GM12878 (cell line): ENCODE measurements around the gene C2CD5. TPM values are rescaled to one million over a fixed set of nuclear protein-coding genes. Genes with fewer than 3 reads are reported as not detected.

Experiments
- ATAC-seq: fragments of 200-7000 bp; cut with Tn5 transposase; 3 replicates; pipeline ENCODE4 v1.9.1; 2020; ENCODE audit warnings: mild to moderate bottlenecking, moderate library complexity
- BruUV-seq: library from RNA; stranded (reverse); fragments of 400-500 nt; replicated peaks from 2 replicates; lab custom pipeline; 2021; lab: Mats Ljungman, UMichigan
- CTCF ChIA-PET: fragments of 300-600 bp; sonication (Branson Sonifier 250); formaldehyde crosslinking; extraction: SDS; loops from one replicate; lab custom pipeline; 2021; ENCODE audit warnings: inconsistent platforms; lab: Yijun Ruan, JAX
- POLR2A ChIA-PET: fragments of 350-600 bp; formaldehyde crosslinking; extraction: SDS; loops from one replicate; lab custom pipeline; 2021; ENCODE audit warnings: inconsistent platforms; lab: Charles Lee
- RAD21 ChIA-PET: fragments of 300-600 bp; sonication (Branson Sonifier 250); formaldehyde crosslinking; loops from one replicate; lab custom pipeline; 2023; ENCODE audit warnings: antibody characterized with exemption; ENCODE audit not compliant: unreplicated experiment; lab: Charles Lee
- SMC1A ChIA-PET: fragments of 300-600 bp; sonication (Branson Sonifier 250); formaldehyde crosslinking; loops from one replicate; lab custom pipeline; 2023; ENCODE audit not compliant: unreplicated experiment, uncharacterized antibody; lab: Charles Lee
- DNase-seq: peaks from one replicate; pipeline ENCODE4 v3.0.0-alpha.2; 2011; ENCODE audit warnings: low read depth, low spot score
- FAIRE-seq: peaks from 3 replicates; lab custom pipeline; 2011; peaks lifted over from hg19 to GRCh38; lab: Jason Lieb, UNC
- H2AFZ ChIP-seq: 2 replicates; pipeline ENCODE4 v1.6.0; 2011; ENCODE audit warnings: low read depth, low read length, control low read depth; ENCODE audit not compliant: control insufficient read depth
- H3K27ac ChIP-seq: 2 replicates; pipeline ENCODE4 v1.5.1; 2011; ENCODE audit warnings: control low read depth; ENCODE audit not compliant: control insufficient read depth, insufficient read depth
- H3K27me3 ChIP-seq, 2 experiments: replicated peaks in 1 of 2; 2 replicates each; pipeline versions ENCODE4 v1.6.0 to v1.6.1; 2011; ENCODE audit warnings: low read length in 1 of 2; ENCODE audit not compliant: control insufficient read depth in 2 of 2, insufficient read depth in 2 of 2
- H3K36me3 ChIP-seq, 2 experiments: 2 replicates each; pipeline ENCODE4 v1.5.1; 2011; ENCODE audit warnings: low read length in 1 of 2; ENCODE audit not compliant: control insufficient read depth in 2 of 2, insufficient read depth in 2 of 2
- H3K4me1 ChIP-seq: 2 replicates; pipeline ENCODE4 v1.6.1; 2011; ENCODE audit warnings: mild to moderate bottlenecking, low read length, moderate library complexity, mixed read lengths; ENCODE audit not compliant: control insufficient read depth, insufficient read depth
- H3K4me2 ChIP-seq: 2 replicates; pipeline ENCODE4 v1.6.0; 2011; ENCODE audit warnings: control low read depth; ENCODE audit not compliant: control insufficient read depth, insufficient read depth
- H3K4me3 ChIP-seq: fragments of 200-600 bp; sonication (generic); 2 replicates; pipeline ENCODE4 v1.5.1; 2016
- H3K79me2 ChIP-seq: 2 replicates; pipeline ENCODE4 v1.6.0; 2011; ENCODE audit warnings: low read length; ENCODE audit not compliant: control insufficient read depth, insufficient read depth
- H3K9ac ChIP-seq: 2 replicates; pipeline ENCODE4 v1.8.0; 2011; ENCODE audit warnings: low read length, control low read depth, mixed read lengths; ENCODE audit not compliant: control insufficient read depth, insufficient read depth
- H3K9me3 ChIP-seq: replicated peaks from 3 replicates; pipeline ENCODE4 v1.5.1; 2011; ENCODE audit warnings: mild to moderate bottlenecking, low read length; ENCODE audit not compliant: control insufficient read depth, insufficient read depth
- H4K20me1 ChIP-seq: 2 replicates; pipeline ENCODE4 v1.6.0; 2011; ENCODE audit not compliant: control insufficient read depth, insufficient read depth
- CBX3 ChIP-seq: fragments of 200-600 bp; sonication (generic); IDR thresholded peaks from 2 replicates; pipeline ENCODE4 v1.6.1; 2016; ENCODE audit warnings: low read depth, borderline replicate concordance
- EED ChIP-seq: sonication (generic); IDR thresholded peaks from 2 replicates; pipeline ENCODE4 v1.6.1; 2016; ENCODE audit warnings: antibody characterized with exemption, low read depth
- ETV6 ChIP-seq, 2 experiments: fragments of 450-650 bp in 1 of 2; IDR thresholded peaks in 1 of 2; conservative IDR thresholded peaks in 1 of 2; 2 replicates each; pipeline ENCODE4 v1.6.1; 2014; ENCODE audit warnings: antibody characterized with exemption in 1 of 2, borderline replicate concordance in 1 of 2, low read depth in 1 of 2, mild to moderate bottlenecking in 1 of 2, moderate library complexity in 1 of 2
- MAX ChIP-seq: IDR thresholded peaks from 2 replicates; pipeline ENCODE4 v1.6.1; 2012; ENCODE audit warnings: low read depth, low read length, improper control_type of control experiment
- MEF2A ChIP-seq: IDR thresholded peaks from 2 replicates; pipeline ENCODE4 v1.6.1; 2011; ENCODE audit warnings: low read depth, mild to moderate bottlenecking, low read length, moderate library complexity; ENCODE audit not compliant: insufficient read depth
- MTA2 ChIP-seq: fragments of 450-650 bp; IDR thresholded peaks from 2 replicates; pipeline ENCODE4 v1.6.1; 2016; ENCODE audit warnings: low read depth, mild to moderate bottlenecking, moderate library complexity
- MYB ChIP-seq: fragments of 150-350 bp; IDR thresholded peaks from 2 replicates; pipeline ENCODE4 v1.6.1; 2014; ENCODE audit warnings: mild to moderate bottlenecking, low read depth, low read length, borderline replicate concordance
- NFIC ChIP-seq: IDR thresholded peaks from 2 replicates; pipeline ENCODE4 v1.6.1; 2012; ENCODE audit warnings: low read depth, mild to moderate bottlenecking, inconsistent platforms, low read length, moderate library complexity
- NR2C1 ChIP-seq: fragments of 450-650 bp; IDR thresholded peaks from 2 replicates; pipeline ENCODE4 v1.6.1; 2017; ENCODE audit warnings: antibody characterized with exemption, mild to moderate bottlenecking, moderate library complexity
- NRF1 ChIP-seq: conservative IDR thresholded peaks from 2 replicates; pipeline ENCODE4 v1.6.1; 2011; ENCODE audit warnings: mild to moderate bottlenecking, low read depth, low read length, improper control_type of control experiment
- RCOR1 ChIP-seq: conservative IDR thresholded peaks from 2 replicates; pipeline ENCODE4 v1.6.1; 2012; ENCODE audit warnings: low read depth, low read length, improper control_type of control experiment
- SREBF2 ChIP-seq: IDR thresholded peaks from 2 replicates; pipeline ENCODE4 v1.6.1; 2012; ENCODE audit warnings: mild to moderate bottlenecking, low read length
- TAF1 ChIP-seq: IDR thresholded peaks from 2 replicates; pipeline ENCODE4 v1.6.1; 2011; ENCODE audit warnings: mild to moderate bottlenecking, low read depth, low read length, borderline replicate concordance
- ZNF24 ChIP-seq: fragments of 450-650 bp; IDR thresholded peaks from 2 replicates; pipeline ENCODE4 v1.6.1; 2017; ENCODE audit warnings: antibody characterized with exemption, mild to moderate bottlenecking
- WGBS: methylation state at CpG from one replicate; pipeline ENCODE4 v1.1.6; 2016; ENCODE audit warnings: low lambda C conversion rate; ENCODE audit not compliant: insufficient replicate concordance, insufficient coverage; ENCODE audit errors: missing lambda C conversion rate; 5-methylcytosine and 5-hydroxymethylcytosine counted together
- in situ Hi-C: fragments of 300-500 bp; cut with MboI; formaldehyde crosslinking; loops from 9 replicates; pipeline ENCODE4 v1.14.3; 2018; ENCODE audit warnings: mixed read lengths
- intact Hi-C: fragments of 100-400 bp; cut with micrococcal nuclease; formaldehyde crosslinking; loops from one replicate; pipeline ENCODE4 v1.14.2; 2022; ENCODE audit not compliant: unreplicated experiment
- polyA plus RNA-seq, 11 experiments: library from polyadenylated mRNA; depleted of rRNA in 4 of 11; unstranded in 6 of 11; stranded (reverse) in 5 of 11; fragments of >200 nt; fragmentation: Nextera tagmentation in 4 of 11; fragmentation: Illumina TruSeq in 1 of 11; extraction: Ambion mirVana in 4 of 11; extraction: Trizol in 1 of 11; gene quantifications; 1 replicate in 1 of 11; 2 replicates in 10 of 11; pipeline versions ENCODE4 v1.2.1 to v1.2.3, GENCODE V29; 2011 to 2016; ENCODE audit warnings: inconsistent platforms in 2 of 11, missing spikeins in 2 of 11, low read depth in 1 of 11
- total RNA-seq, 4 experiments: library from RNA; depleted of rRNA in 3 of 4; stranded (reverse); fragments of >200 nt in 3 of 4; fragmentation: Illumina TruSeq in 1 of 4; extraction: Trizol in 1 of 4; gene quantifications; 2 replicates each; pipeline versions ENCODE4 v1.2.1 to v1.2.3, GENCODE V29; 2013 to 2021
- TF ChIP-seq, protein P1 (sequence below): IDR thresholded peaks from 2 replicates; pipeline ENCODE4 v1.6.1; 2011; ENCODE audit warnings: borderline replicate concordance, low read depth, mild to moderate bottlenecking, moderate library complexity, mixed read lengths, low read length; ENCODE audit not compliant: insufficient read depth; ENCODE audit errors: extremely low read length

The C2CD5 gene
- total and polyA plus RNA-seq, 10 of the 15 experiments (the other 5 are each of a cell fraction or from before 2014, with no cell fraction given) = 7.7 to 55.0 (median 27.0) TPM

GRCh38 chr12:22527999-22528398 is 16.3 kb downstream of the C2CD5 start:
- Histone ChIP-seq H3K27ac (no peak overlapping the region), H3K27me3 (no peaks in the 10 kb centered on the region), H3K4me1 (no peaks in the 10 kb centered on the region), H3K4me3 (no peak overlapping the region), H3K4me2 (no peak overlapping the region), H3K79me2 (no peaks in the 10 kb centered on the region; the same call in 1 of the 2 replicates), H4K20me1 (no peaks in the 10 kb centered on the region), H2AFZ (no peak overlapping the region), H3K36me3 (peaks cover 2 to 14% of the 10 kb centered on the region in 2 experiments), H3K9me3 (no peaks in the 10 kb centered on the region; the same call in 1 of the 3 replicates), H3K9ac (no peak overlapping the region)
- intact Hi-C loops (loop anchor here (2.0 kb wide), 1 partner anchor 105 kb away; no protein-coding TSS in a partner anchor), in situ Hi-C loops (no loop called here)
- ChIA-PET CTCF (interaction anchor here (1.2 to 3.8 kb wide), 6 partner anchors 9 to 143 kb away, joined by 3 to 41 read pairs (median 12); partner anchors contain the start of gene C2CD5), RAD21 (interaction anchor here (1.1 to 1.6 kb wide), 2 partner anchors 157 to 159 kb away, joined by 3 to 7 read pairs; no protein-coding TSS in a partner anchor), POLR2A (no interaction called here), SMC1A (interaction anchor here (1.3 to 4.8 kb wide), 4 partner anchors 21 to 106 kb away, joined by 4 to 33 read pairs (median 5); no protein-coding TSS in a partner anchor)
- TF ChIP-seq NR2C1 = no peak
- TF ChIP-seq CBX3 = no peak
- TF ChIP-seq NFIC = no peak
- TF ChIP-seq MAX = no peak
- no peak for TF ChIP-seq NRF1
- no peak for TF ChIP-seq SREBF2
- TF ChIP-seq RCOR1 = no peak
- no peak for TF ChIP-seq ETV6 (conservative IDR thresholded peaks at IDR 0.05 in 1 of 2, IDR thresholded peaks at IDR 0.05 in 1 of 2; ENCODE audit: borderline replicate concordance in 1 of 2, low read depth in 1 of 2)
- no peak for TF ChIP-seq TAF1
- TF ChIP-seq, protein P1, sequence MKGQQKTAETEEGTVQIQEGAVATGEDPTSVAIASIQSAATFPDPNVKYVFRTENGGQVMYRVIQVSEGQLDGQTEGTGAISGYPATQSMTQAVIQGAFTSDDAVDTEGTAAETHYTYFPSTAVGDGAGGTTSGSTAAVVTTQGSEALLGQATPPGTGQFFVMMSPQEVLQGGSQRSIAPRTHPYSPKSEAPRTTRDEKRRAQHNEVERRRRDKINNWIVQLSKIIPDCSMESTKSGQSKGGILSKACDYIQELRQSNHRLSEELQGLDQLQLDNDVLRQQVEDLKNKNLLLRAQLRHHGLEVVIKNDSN = no peak
- no peak for TF ChIP-seq MEF2A
- no peak for TF ChIP-seq EED
- TF ChIP-seq MYB = no peak
- no peak for TF ChIP-seq MTA2
- TF ChIP-seq ZNF24 = no peak
- no peak for DNase-seq
- no peak for ATAC-seq
- WGBS = 100% methylated on average over 1 of the region's 1 CpG
- FAIRE-seq = no peak
- BruUV-seq = no TSS peak
